GM19438 (cell line): ENCODE data around the gene GDNF.

Source experiments
- ATAC-seq: cut with Tn5 transposase; IDR thresholded peaks from one replicate; pipeline ENCODE4 v1.9.1; 2021; ENCODE audit warnings: low read depth; ENCODE audit not compliant: unreplicated experiment

The GDNF gene

DNA sequence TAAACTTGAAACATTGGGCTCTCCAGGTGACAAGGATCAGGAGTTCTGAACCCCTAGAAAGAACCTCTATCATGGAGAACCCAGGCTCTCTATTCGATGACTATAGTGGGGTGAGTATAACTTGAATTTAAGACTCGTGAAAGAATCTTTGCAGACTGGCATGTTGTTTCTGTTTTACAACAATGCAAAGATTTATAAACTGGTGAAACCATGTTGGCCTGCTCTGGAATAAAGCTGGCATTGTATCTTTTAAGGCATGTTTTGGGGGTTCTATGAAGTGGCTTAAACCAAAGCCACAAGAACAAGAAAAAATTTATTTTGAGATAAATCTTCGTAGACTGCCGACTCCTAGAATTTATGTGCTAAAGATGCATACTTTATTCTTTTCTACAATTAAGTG, 9.8 kb upstream of the GDNF start:
- ATAC-seq: no peak

DNA sequence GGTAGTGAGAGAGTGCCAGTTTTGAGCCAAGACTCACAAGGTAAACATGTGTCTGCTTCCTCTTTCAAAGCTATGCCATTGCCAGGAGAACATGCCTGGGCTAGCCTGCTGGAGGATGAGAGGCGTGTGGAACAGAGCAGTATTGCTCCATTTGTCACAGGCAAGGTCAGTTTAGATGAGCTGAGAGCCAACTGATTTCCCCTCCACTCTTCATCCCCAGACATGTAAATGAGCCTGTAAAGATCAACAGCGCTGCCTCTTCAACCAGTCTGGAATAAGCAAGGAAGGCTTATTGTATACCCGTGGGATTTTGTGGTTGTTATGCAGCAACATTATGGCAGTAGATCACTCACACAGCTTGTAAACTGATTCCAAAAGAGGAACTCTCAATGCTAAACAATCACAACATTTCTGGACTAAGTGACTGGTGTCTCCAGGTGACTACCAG, 8.2 kb upstream of the GDNF start:
- no peak for ATAC-seq

DNA sequence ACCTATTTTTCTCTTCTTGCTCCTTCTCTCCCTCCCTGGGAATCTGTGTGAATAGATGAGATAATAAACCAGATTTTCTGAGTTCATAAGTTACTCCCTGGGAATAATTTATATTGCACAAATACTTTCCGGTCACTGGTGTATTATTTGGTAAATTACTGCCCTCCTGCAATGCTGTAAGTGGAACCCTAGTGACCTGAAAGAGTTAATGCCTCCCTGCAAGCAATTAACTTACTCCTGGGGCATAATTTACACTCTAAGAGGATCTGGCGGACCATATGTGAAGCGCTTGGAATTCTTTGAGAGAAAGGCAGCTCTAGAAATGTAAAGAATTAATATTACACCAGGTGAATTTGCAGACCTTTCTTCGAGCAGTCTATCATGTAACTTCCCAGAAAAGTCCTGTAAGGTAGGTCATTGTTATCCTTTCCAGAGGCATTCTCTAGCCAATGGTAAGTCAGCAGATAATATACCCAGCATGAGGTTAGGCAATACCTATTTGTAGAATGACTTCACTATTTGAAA, 7.0 kb upstream of the GDNF start:
- ATAC-seq: no peak

DNA sequence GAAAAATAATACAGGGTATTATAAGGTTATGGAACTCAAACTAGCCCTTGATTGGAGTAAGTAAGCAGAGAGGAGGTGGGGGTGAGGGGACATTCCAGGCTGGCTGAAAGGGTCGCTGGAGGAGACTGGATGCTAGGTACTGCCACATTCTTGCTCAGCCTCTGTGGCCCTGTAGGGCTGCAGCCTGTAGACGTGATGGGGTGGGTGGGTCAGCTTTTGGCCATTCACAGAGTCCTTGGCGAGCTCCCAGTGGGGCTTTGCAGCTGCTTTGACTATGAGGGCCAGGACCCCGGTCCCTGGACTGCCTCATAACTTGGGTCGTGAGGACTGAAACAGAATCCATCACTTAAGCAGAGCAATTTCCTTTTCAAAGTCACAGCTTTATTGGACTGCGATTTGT, 4.2 kb upstream of the GDNF start:
- no peak for ATAC-seq

DNA sequence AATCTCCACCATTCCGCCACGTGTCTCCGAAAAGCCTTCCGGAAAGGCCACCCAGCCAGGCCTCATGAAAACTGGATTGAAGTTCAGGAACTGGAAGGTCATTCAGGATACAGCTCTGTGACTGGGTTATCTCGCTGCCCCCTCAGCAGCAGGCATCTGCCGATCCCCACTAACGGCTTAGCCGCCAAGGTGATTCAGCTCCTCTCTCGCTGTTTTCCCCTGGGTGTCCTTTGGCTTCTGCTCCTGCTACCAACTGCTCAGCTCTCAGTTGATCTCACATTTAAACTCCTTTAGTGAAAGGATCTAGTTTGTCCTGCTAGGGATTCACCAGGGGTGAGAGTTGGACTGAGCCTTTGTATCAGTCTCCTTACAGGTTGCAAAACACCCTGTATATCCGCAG, 2.2 kb upstream of the GDNF start:
- no peak for ATAC-seq

DNA sequence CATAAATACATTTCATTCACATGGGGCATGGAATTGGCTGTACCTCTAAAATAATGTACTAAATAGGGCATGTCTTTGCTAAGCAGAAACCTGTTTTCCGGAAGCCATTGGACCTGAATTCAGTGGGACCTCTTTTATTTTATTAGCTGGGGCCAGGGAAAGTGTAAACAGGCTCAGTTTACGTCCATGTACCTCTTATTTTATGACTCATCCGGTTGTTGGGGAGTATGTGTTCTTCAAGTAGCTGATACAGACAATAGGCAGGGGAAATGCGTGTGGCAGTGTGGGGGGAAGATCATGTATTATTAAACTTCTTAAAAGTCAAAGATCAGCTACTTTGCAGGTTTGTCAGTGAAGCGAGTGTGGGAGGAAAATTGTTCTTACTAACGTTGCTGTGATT, 1.4 kb upstream of the GDNF start:
- ATAC-seq: no peak

DNA sequence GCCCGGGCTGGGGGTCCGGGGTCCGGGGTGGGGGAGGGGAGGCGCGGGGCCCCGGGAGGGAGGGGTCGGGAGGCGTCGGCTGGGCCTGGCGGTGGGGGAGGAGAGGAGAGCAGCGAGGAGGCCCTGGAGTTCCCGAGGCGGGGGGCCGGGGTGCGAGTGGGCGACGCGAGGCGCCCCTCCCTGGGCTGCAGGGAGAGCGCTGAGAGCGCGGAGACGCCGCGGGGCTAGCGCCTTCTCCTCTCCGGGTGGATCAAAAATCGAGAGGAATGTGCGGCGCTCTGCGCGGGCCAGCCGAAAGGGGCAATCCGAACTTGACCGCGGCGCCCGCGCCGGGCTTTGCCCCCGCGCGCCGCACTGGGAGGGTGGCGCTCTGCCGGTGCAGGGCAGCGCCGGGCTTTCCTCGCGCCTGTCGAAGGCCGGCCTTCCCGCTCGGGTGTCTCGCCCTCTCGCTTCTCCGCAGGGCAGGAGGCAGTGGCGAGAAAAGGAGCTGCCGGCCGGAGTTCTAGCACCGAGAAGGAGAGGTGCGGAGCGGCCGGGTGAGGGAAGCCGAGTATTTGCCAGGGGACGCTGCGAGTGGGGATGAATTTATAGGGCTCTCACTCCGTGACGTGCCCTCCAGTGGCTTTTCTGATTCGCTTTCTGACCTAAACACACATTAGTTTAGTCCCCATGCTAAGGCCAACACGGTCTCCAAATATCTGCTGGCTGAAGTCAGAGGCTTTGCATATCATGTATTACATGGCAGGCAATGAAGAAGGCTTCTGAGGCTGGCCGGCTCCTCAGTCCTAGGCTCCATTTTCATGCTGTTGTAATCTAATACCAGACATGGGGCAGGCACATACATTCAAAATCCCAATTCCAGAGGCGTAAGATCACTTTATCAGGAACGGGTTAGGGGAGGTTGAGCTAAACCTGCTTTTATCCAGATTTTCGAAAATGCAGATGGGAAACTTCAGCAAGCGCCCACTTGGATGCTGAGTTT, 503 bp upstream of the GDNF start:
- no peak for ATAC-seq

DNA sequence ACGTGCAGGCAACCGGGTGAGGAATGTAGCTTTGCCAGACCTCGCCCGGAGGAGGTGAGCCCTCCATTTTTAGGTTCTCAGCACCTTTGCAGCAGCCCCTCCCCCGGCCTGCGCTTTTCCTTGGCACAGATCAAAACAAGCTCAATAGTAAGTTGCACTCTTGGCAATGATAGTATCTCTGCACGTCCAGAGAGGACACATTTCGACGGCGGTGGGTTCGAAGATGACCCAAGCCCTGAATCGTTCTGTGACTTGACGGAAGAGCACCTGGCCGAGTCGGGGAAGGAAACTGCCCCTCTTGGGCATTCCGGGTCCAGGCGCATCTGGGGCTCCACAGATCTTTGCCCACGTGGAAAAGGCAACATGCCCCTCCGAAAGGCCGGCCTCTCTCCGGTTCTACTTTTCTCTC, 904 bp downstream of the GDNF start:
- no peak for ATAC-seq

DNA sequence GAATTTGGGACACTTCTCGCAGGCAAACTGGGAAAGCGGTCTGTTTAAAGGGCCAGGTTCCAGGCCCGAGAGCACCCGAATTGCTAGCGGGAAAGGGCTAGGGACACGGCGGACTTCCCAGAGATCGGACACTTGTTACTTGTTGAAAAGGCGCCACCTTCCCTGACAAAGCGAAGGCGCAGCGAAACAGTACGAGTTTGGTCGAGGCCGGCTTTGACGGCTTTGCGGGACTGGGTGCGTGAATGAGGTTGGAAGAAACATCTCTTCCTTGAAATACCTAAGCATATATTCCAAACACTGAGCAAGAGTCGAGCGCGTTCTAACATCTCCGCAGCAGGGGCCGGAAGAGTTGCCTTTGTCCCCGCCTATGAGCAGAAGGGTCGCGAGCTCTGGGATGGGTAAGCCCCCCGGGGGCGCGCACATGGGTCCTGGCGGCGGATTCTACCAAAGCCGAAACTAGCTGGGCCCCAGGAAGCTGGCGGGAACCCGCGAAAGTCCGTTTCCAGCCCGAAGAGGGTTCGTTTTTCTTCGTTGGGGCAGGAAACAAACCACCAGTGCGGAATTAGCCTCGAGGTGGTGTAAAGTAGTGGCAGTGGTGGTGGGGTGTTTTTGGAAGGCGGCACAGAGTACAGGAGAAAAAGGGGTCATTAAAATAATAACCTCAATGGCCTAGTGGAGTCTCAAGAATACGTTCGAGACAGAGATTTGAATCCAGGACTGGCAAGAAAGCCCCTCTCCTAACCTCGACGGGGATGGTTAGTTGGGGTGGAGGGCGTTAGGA, 1.5 kb downstream of the GDNF start:
- no peak for ATAC-seq

DNA sequence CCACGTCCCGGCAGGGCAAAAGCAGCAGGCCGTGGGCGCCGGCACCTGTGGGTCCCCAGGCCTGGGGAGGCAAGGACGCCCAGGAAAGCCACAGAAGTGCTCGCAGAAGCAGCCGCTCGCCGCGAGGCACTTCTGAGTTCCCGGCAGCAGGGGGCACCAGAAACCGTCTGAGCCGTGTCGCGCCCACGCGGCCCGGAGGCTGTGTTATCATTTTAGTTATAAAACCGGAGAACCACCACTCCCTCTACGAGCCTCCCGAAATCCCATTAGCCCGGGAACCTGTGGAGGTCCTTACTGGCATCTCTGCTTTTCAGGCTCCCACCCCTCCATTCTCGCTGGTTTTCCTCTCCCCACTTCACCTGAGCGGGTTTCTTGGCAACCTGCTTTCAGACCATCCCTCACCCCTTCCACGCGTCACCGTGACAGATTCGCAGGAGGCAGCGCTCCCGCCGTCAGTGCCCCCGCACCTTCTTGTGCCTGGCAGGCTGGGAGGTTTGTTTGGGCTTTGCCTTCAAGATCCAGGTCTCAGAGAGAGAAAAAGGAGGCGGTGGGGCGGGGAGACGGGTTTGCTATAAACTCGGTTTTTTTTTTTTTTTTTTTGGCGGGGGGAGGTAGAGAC, 2.3 kb downstream of the GDNF start:
- ATAC-seq: peak; percentile 62

DNA sequence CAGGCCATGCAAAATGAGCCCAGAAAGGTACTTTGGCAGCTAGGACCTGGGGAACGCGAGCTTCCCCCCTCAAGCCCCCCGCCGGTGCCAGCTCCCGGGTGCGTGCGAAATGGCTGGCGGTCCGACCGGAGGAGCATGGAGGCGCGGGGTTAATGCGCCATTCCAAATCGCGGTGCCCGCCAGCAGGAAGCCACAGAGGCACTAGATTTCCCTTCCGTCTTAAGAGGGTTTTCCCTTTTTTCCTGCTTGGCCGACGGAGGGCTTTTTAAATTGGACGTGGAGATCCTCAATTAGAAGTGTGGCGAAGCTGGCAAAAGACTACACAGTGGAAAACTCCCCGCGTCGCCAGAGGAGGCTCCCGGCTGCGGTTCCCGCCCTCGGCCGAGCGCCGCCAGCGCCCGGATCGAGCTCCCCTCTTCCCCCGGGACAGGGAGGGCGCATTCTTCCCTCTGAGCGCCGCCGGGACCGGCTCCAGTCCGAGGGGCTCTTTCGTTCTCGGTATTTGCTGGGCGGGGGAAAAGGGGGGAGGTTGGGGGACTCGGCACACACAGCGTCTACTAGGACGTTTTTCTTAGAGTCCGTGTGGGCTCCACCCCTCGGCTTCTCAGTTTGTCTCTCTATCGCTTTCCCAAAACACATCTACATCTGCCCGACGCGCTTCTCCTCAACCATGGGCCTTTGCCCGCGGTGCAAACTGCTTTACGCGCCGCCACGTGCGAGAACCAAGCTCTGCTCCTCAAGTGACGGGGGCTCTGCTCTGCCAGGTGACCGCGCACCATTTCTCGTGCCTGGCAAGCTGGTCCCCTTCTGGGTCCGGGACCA, 3.0 kb downstream of the GDNF start:
- ATAC-seq: peak; percentile 10

DNA sequence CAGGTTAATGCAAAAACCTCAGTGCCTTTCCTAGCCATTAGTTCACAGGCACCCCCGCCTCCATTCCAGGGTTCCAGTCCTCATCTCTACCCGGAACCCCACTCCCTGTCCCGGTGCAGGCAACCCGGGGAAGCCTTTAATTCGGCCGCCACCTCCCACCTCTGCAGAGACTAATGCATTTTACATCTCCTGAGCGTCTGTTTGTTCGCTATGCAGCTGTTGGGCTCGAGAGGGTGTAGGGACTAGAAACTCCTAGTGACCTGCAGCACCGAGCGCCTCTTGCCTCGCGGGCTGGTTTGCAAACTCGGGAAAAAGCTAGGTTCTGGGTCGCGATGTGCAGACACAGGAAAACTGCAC, 3.6 kb downstream of the GDNF start:
- no peak for ATAC-seq

DNA sequence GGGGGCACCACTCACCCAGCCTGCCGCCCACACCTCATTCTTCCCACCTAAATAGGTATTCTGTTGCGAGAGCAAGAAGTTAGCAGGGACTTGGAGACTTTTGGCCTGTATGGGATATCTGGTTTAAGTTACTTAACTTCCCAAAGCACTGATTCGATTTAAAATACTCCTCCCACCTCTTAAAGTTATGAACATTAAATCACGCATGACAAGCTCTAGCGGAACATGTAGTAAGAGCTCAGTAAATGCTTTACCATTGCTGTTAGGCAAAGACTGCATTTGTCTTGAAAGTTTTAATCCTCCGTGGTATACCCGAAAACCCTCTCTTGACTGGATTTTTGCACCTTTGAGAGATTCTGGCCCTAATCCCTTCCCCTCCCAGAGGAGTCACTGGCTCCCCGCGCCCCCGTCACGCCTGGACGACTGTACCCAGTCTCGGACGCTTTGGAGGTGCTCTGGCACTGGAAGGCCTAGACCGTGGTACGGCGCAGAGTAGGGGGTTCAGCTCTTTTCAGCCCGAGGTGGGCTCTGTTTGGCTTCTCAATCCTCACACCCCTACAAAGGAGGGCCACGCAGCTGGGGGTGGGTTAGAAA, 4.4 kb downstream of the GDNF start:
- ATAC-seq: no peak

DNA sequence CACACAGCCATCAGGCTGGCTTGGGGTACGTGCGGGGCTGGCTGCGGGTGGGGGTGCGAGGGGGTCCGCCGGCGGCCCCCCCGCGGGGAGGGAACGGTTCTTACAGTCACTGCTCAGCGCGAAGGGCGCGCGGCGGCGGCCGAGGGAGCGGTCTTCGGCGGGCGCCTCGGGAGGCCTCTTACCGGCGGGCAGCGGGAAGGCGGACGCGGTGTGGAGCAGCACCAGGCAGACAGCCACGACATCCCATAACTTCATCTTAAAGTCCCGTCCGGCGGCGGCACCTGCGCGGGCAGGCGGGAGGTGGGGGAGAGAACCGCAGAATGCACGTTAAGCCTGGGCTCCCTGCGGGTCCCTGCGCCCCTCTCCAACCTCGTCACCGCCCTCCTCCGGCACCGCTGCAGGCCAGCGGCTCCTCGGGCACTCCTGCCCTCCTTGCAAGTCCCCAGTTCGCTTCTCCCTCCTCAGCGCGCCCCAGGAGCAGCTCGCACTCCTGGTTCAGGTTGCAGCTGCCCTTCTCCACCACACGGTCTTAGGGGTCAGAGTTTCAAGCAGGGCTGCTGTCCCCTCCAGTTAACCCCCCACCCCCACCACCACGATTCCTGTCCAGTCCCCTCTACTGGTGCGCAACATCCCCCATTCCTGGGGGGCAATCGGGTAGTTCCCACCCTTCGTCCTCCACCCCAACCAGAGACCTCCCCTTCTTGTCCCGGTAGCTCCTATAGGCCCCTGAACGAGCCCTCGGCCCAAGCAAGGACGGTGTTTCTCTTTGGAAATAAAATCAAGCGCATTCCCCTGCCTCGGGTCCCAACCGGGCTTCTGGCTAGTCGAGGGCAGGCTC, 5.1 kb downstream of the GDNF start:
- ATAC-seq: no peak

DNA sequence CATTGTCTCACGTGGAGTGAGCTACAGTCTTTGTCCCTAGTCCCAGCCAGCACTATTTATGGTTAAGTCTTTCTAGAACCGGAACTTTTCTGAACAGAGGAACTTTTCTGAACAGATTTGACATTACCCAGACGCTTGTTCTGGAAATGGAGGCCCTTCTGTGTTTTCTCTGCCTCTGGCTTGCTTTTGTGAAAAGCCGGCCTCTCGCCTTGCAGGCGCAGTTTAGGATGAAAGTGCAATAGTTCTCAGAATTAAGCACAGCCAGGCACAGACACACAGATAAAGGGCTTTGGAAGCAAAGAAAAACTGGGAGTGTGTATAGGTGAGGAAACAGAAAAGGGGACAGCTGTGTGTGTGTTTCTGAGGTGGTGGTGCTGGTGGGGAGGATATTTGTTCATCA, 5.9 kb downstream of the GDNF start:
- ATAC-seq: no peak

DNA sequence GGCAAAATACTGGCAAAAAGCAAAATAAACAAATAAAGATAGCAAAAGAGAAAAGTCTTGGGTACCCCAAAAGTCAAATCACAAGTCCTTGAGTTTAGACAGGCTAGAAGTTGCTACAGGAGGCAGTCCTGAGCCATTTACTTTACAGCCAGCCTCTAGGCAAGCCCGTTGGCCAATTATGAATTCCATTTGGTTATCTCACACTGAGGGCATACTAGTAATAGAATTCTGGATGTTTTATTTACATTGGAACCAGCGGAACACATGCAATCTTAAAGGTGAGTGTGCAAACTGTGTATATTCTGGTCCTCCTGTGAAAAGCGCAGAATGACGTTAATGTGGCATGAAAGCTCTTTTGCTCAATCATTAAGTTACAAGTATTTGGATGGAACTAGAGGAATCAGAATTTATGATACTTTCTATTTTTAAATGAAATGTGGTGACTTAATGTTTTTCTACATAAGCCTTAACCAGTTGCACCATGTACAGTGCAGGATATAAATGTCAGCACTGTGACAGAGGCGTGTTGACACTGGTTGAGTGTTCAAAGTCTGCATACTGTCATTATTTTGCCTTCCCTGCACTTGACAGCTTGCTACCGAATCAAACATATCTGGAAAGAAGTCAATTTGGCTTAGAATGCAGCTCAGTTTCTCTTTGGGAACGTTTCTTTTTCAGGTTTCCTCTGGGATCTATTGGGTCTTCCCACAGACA, 7.9 kb downstream of the GDNF start:
- no peak for ATAC-seq

DNA sequence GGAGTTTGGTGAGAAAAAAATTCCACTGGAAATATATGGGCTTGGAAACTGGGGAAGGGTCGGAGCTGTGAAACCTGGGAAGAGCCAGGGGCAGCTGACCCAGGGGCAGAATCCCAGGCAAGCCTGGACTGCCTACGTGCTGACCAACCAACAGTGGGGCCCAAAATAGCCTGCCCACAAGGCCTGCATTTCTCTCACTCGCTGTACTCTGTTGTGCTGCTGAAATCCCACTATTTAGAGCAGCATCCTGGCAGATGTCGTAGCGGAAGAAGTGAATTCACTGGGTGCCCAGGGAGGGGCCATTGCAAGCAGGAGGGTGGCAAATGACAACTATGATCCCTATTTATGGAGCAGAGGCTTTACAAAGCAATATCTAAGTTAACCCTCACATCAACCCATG, 9.5 kb downstream of the GDNF start:
- ATAC-seq: no peak

DNA sequence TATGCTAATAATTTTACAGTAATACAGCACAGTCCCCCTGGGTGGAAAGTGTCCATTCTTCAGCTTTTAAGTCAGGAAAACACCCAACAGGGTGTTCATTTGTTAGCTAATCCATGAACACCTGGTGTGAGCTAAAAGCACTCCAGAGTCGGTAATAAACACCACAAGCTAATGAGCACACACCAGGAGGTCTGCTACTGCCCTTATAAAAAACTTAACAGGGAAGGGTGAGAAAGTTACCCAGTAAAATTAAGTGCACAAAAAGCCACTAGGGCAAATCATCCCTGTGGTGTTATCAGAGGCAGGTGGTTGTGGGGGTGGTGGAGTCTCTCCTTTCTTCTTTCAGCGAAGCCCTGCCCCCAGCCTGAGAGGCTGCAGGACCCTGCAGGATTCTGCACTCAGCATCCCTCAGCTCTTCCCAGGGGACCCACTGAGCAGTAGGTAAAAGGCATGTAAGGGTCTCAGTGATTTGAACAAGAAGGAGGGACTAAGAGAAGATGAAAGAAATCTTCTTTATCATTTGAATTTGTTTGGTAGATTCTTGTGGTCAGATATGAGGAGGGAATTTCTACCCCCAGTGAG, 14.4 kb downstream of the GDNF start:
- no peak for ATAC-seq
